Stimulated activated naive B cell treated with anti-CD40 and anti-IgM and Interleukin-4, amounts not matched to agents 10 μg/mL and 1 μg/mL and 100 μg/mL, for 72 hours (primary cell): ENCODE results near the gene TEX10.
"Not testable (repeated sequence)": the region's sequence is repeated elsewhere in the genome, so short reads cannot be mapped to it uniquely, and the experiment has no call there.

ENCODE experiments used
- ATAC-seq, 2 donors: fragments of 150-1000 bp; cut with Tn5 transposase; replicated peaks; 2 replicates each; pipeline ENCODE4 v1.10.0; 2021; ENCODE audit warnings: moderate library complexity in 1 of 2
- DNase-seq: peaks from one replicate; pipeline ENCODE4 v3.0.0; 2021
- H3K27ac Mint-ChIP-seq: one replicate; pipeline ENCODE4 v1.8.0; 2022; ENCODE audit warnings: mild to moderate bottlenecking, mixed read lengths
- H3K27me3 Mint-ChIP-seq, 2 donors: one replicate each; pipeline ENCODE4 v1.8.0; 2022; ENCODE audit warnings: mixed read lengths in 2 of 2
- H3K36me3 Mint-ChIP-seq, 2 donors: one replicate each; pipeline ENCODE4 v1.8.0; 2022; ENCODE audit warnings: mixed read lengths in 2 of 2, mild to moderate bottlenecking in 1 of 2
- H3K4me1 Mint-ChIP-seq, 2 donors: one replicate each; pipeline ENCODE4 v1.8.0; 2022; ENCODE audit warnings: mixed read lengths in 2 of 2, mild to moderate bottlenecking in 1 of 2
- H3K4me3 Mint-ChIP-seq, 2 donors: one replicate each; pipeline ENCODE4 v1.8.0; 2022; ENCODE audit warnings: mild to moderate bottlenecking in 2 of 2, mixed read lengths in 2 of 2, moderate library complexity in 1 of 2
- H3K9me3 Mint-ChIP-seq, 2 donors: one replicate each; pipeline ENCODE4 v1.8.0; 2022; ENCODE audit warnings: mixed read lengths in 2 of 2, mild to moderate bottlenecking in 1 of 2

The TEX10 gene

GRCh38 chr9:100364013-100364412 lies 11.3 kb upstream of the TEX10 start:
- Mint-ChIP-seq H3K36me3 (peaks cover 25 to 31% of the 10 kb centered on the region in 2 donors), H3K4me1 (no peaks in the 10 kb centered on the region), H3K27ac (no peak overlapping the region), H3K4me3 (no peak overlapping the region), H3K9me3 (peaks cover 7 to 22% of the 10 kb centered on the region in 2 donors), H3K27me3 (no peaks in the 10 kb centered on the region)
- DNase-seq (no peak), ATAC-seq (no peak)

- no peaks in the 10 kb centered on the region for H3K27me3 Mint-ChIP-seq
- H3K27ac Mint-ChIP-seq: no peak overlapping the region
- DNase-seq (no peak), ATAC-seq (no peak)
- H3K4me3 Mint-ChIP-seq: no peak overlapping the region
- peaks cover 10 to 18% of the 10 kb centered on the region in 2 donors for H3K9me3 Mint-ChIP-seq
- peaks cover 4 to 11% of the 10 kb centered on the region in 2 donors for H3K4me1 Mint-ChIP-seq
- H3K36me3 Mint-ChIP-seq: peaks cover 23 to 29% of the 10 kb centered on the region in 2 donors
Measured at GRCh38 chr9:100359057-100359456, 6.3 kb upstream of the TEX10 start.

- no peak for ATAC-seq
- Mint-ChIP-seq H3K4me1 (peaks cover 9 to 24% of the 10 kb centered on the region in 2 donors), H3K4me3 (no peak overlapping the region), H3K36me3 (peaks cover 15 to 22% of the 10 kb centered on the region in 2 donors), H3K9me3 (peaks cover 6 to 11% of the 10 kb centered on the region in 2 donors), H3K27me3 (no peaks in the 10 kb centered on the region), H3K27ac (no peak overlapping the region)
- no peak for DNase-seq
Measured at GRCh38 chr9:100357501-100357900, 4.8 kb upstream of the TEX10 start.

GRCh38 chr9:100355561-100355960 lies 2.8 kb upstream of the TEX10 start:
- Mint-ChIP-seq H3K27ac (no peak overlapping the region), H3K36me3 (peaks cover 15 to 22% of the 10 kb centered on the region in 2 donors), H3K4me1 (peaks cover 15 to 39% of the 10 kb centered on the region in 2 donors), H3K27me3 (no peaks in the 10 kb centered on the region), H3K9me3 (peaks cover 6 to 11% of the 10 kb centered on the region in 2 donors), H3K4me3 (no peak overlapping the region)
- DNase-seq (no peak), ATAC-seq (no peak)

- Mint-ChIP-seq H3K4me3 (peak overlapping the region in 1 of 2 donors; percentile 37), H3K9me3 (peaks cover 6 to 11% of the 10 kb centered on the region in 2 donors), H3K36me3 (peaks cover 14 to 21% of the 10 kb centered on the region in 2 donors), H3K4me1 (peaks cover 25 to 50% of the 10 kb centered on the region in 2 donors), H3K27ac (no peak overlapping the region), H3K27me3 (no peaks in the 10 kb centered on the region)
- DNase-seq (no peak), ATAC-seq (no peak)
Measured at GRCh38 chr9:100354121-100354800, 1.5 kb upstream of the TEX10 start.

GRCh38 chr9:100352201-100352726 lies 478 bp downstream of the TEX10 start:
- ATAC-seq (peak; percentile 67 to 71), DNase-seq (peak; percentile 50)
- peak overlapping the region; percentile 95 to 97 for H3K4me3 Mint-ChIP-seq
- H3K27me3 Mint-ChIP-seq: no peaks in the 10 kb centered on the region
- peak overlapping the region; percentile 98 for H3K27ac Mint-ChIP-seq
- peaks cover 2 to 11% of the 10 kb centered on the region in 2 donors for H3K9me3 Mint-ChIP-seq
- H3K36me3 Mint-ChIP-seq: peaks cover 11 to 16% of the 10 kb centered on the region in 2 donors
- peaks cover 25 to 50% of the 10 kb centered on the region in 2 donors for H3K4me1 Mint-ChIP-seq

GRCh38 chr9:100351508-100351907 lies 1.2 kb downstream of the TEX10 start:
- ATAC-seq: no peak
- Mint-ChIP-seq H3K4me1 (peaks cover 25 to 50% of the 10 kb centered on the region in 2 donors), H3K27me3 (no peaks in the 10 kb centered on the region), H3K36me3 (peaks cover 16 to 17% of the 10 kb centered on the region in 2 donors), H3K9me3 (peaks cover 2 to 11% of the 10 kb centered on the region in 2 donors), H3K4me3 (peak overlapping the region; percentile 95 to 97), H3K27ac (peak overlapping the region; percentile 92)
- no peak for DNase-seq

GRCh38 chr9:100350188-100350587 lies 2.6 kb downstream of the TEX10 start:
- Mint-ChIP-seq H3K36me3 (peaks cover 22% of the 10 kb centered on the region in 2 donors), H3K9me3 (peaks cover 2 to 11% of the 10 kb centered on the region in 2 donors), H3K4me3 (peak overlapping the region in 1 of 2 donors; percentile 7), H3K27me3 (no peaks in the 10 kb centered on the region), H3K27ac (no peak overlapping the region), H3K4me1 (peaks cover 25 to 52% of the 10 kb centered on the region in 2 donors)
- ATAC-seq: no peak
- no peak for DNase-seq

GRCh38 chr9:100346836-100347235 lies 5.9 kb downstream of the TEX10 start:
- Mint-ChIP-seq H3K9me3 (no peaks in the 10 kb centered on the region), H3K27me3 (no peaks in the 10 kb centered on the region), H3K4me3 (no peak overlapping the region), H3K4me1 (peaks cover 20 to 30% of the 10 kb centered on the region in 2 donors), H3K27ac (no peak overlapping the region), H3K36me3 (peaks cover 14 to 16% of the 10 kb centered on the region in 2 donors)
- ATAC-seq (no peak), DNase-seq (no peak)

- H3K27me3 Mint-ChIP-seq: no peaks in the 10 kb centered on the region
- H3K4me3 Mint-ChIP-seq: no peak overlapping the region
- no peak overlapping the region for H3K27ac Mint-ChIP-seq
- H3K4me1 Mint-ChIP-seq: peaks cover 13 to 18% of the 10 kb centered on the region in 2 donors
- ATAC-seq: no peak
- no peak for DNase-seq
- no peaks in the 10 kb centered on the region for H3K9me3 Mint-ChIP-seq
- H3K36me3 Mint-ChIP-seq: peaks cover 29 to 46% of the 10 kb centered on the region in 2 donors
Measured at GRCh38 chr9:100341889-100342288, 10.9 kb downstream of the TEX10 start.

GRCh38 chr9:100340224-100340623 lies 12.5 kb downstream of the TEX10 start:
- H3K27me3 Mint-ChIP-seq: no peaks in the 10 kb centered on the region
- no peak for ATAC-seq
- H3K27ac Mint-ChIP-seq: no peak overlapping the region
- H3K36me3 Mint-ChIP-seq: peaks cover 22 to 43% of the 10 kb centered on the region in 2 donors
- peaks cover 13 to 16% of the 10 kb centered on the region in 2 donors for H3K4me1 Mint-ChIP-seq
- no peak overlapping the region for H3K4me3 Mint-ChIP-seq
- no peaks in the 10 kb centered on the region for H3K9me3 Mint-ChIP-seq
- no peak for DNase-seq

GRCh38 chr9:100338736-100339135 lies 14.0 kb downstream of the TEX10 start:
- not testable (repeated sequence) for H3K27me3 Mint-ChIP-seq

GRCh38 chr9:100324594-100325200 lies 28.0 kb downstream of the TEX10 start:
- Mint-ChIP-seq H3K27me3 (no peaks in the 10 kb centered on the region), H3K4me1 (no peaks in the 10 kb centered on the region), H3K4me3 (no peak overlapping the region), H3K27ac (no peak overlapping the region), H3K36me3 (peaks cover 13 to 20% of the 10 kb centered on the region in 2 donors), H3K9me3 (no peaks in the 10 kb centered on the region)
- ATAC-seq: no peak
- no peak for DNase-seq

More at GRCh38 chr9:100338736-100339135, 14.0 kb downstream of the TEX10 start:
- not testable (repeated sequence) for DNase-seq, H3K9me3 Mint-ChIP-seq, H3K27ac Mint-ChIP-seq, H3K4me3 Mint-ChIP-seq, ATAC-seq
- Mint-ChIP-seq H3K36me3 (peaks cover 23 to 47% of the 10 kb centered on the region in 2 donors), H3K4me1 (peaks cover 11 to 14% of the 10 kb centered on the region in 2 donors)

- Mint-ChIP-seq H3K36me3 (peaks cover 16 to 19% of the 10 kb centered on the region in 2 donors), H3K4me3 (no peak overlapping the region), H3K27ac (no peak overlapping the region), H3K4me1 (peaks cover 0 to 2% of the 10 kb centered on the region in 2 donors), H3K9me3 (no peaks in the 10 kb centered on the region), H3K27me3 (no peaks in the 10 kb centered on the region)
- ATAC-seq (peak in 1 of 2 donors; percentile 34), DNase-seq (no peak)
Measured at GRCh38 chr9:100322954-100323536, 29.7 kb downstream of the TEX10 start.
